VCaP (cell line): ENCODE data around the gene KLK10.

Source experiments
- H3K27ac ChIP-seq: fragments of 450-650 bp; 2 replicates; pipeline ENCODE4 v1.5.1; 2017
- CTCF ChIP-seq: fragments of 450-650 bp; conservative IDR thresholded peaks from 2 replicates; pipeline ENCODE4 v1.5.1; 2017; ENCODE audit warnings: mild to moderate bottlenecking, moderate library complexity

Gene KLK10

GRCh38 chr19:51025809-51026553 lies 6.5 kb upstream of the KLK10 start:
- no peak overlapping the region for H3K27ac ChIP-seq
- TF ChIP-seq CTCF = no peak

- no peak for TF ChIP-seq CTCF
- H3K27ac ChIP-seq = no peak overlapping the region
Observed at GRCh38 chr19:51025401-51025800, 5.9 kb upstream of the KLK10 start.

GRCh38 chr19:51024924-51025323 lies 5.4 kb upstream of the KLK10 start:
- H3K27ac ChIP-seq = no peak overlapping the region
- TF ChIP-seq CTCF = no peak

GRCh38 chr19:51023946-51024345 lies 4.4 kb upstream of the KLK10 start:
- no peak for TF ChIP-seq CTCF
- H3K27ac ChIP-seq = no peak overlapping the region

- no peak overlapping the region for H3K27ac ChIP-seq
- TF ChIP-seq CTCF = no peak
Observed at GRCh38 chr19:51022526-51022925, 3.0 kb upstream of the KLK10 start.

- TF ChIP-seq CTCF = peak; percentile 93
- H3K27ac ChIP-seq = peak overlapping the region; percentile 78
Observed at GRCh38 chr19:51020988-51021651, 1.6 kb upstream of the KLK10 start.

- TF ChIP-seq CTCF = no peak
Observed at GRCh38 chr19:51018745-51019543, 565 bp downstream of the KLK10 start.

More at GRCh38 chr19:51018745-51019543, 565 bp downstream of the KLK10 start:
- H3K27ac ChIP-seq = no peak overlapping the region
